Neural progenitor cell (in vitro differentiated cells): ENCODE data around the gene FES. TPM values are rescaled to one million over a fixed set of nuclear protein-coding genes. Genes with fewer than 3 reads are reported as not detected.

Experiments used
- DNase-seq: peaks from one replicate; pipeline ENCODE4 v3.0.0-alpha.2; 2016; ENCODE audit warnings: low spot score
- H2AFZ ChIP-seq: fragments of 200-600 bp; sonication (generic); replicated peaks from 2 replicates; pipeline ENCODE4 v1.6.1; 2016; ENCODE audit warnings: antibody characterized with exemption
- H3F3A ChIP-seq: fragments of 200-600 bp; sonication (generic); 2 replicates; pipeline ENCODE4 v1.6.1; 2016; ENCODE audit warnings: antibody characterized with exemption, low read depth
- H3K27ac ChIP-seq: fragments of 200-600 bp; sonication (generic); 2 replicates; pipeline ENCODE4 v1.5.1; 2016; ENCODE audit warnings: mild to moderate bottlenecking
- H3K27me3 ChIP-seq: fragments of 200-600 bp; sonication (generic); 2 replicates; pipeline ENCODE4 v1.6.1; 2016; ENCODE audit warnings: mild to moderate bottlenecking, moderate library complexity
- H3K36me3 ChIP-seq: fragments of 200-600 bp; sonication (generic); 2 replicates; pipeline ENCODE4 v1.5.1; 2016
- H3K4me1 ChIP-seq: fragments of 200-600 bp; sonication (generic); 2 replicates; pipeline ENCODE4 v1.6.1; 2016; ENCODE audit warnings: mixed run types
- H3K4me2 ChIP-seq: fragments of 200-600 bp; sonication (generic); 2 replicates; pipeline ENCODE4 v1.6.1; 2016
- H3K4me3 ChIP-seq: fragments of 200-600 bp; sonication (generic); 2 replicates; pipeline ENCODE4 v1.5.1; 2016
- H3K79me2 ChIP-seq: fragments of 200-600 bp; sonication (generic); 2 replicates; pipeline ENCODE4 v1.6.1; 2016; ENCODE audit warnings: low read depth
- H3K9ac ChIP-seq: fragments of 200-600 bp; sonication (generic); 2 replicates; pipeline ENCODE4 v1.6.1; 2016
- H3K9me3 ChIP-seq: fragments of 200-600 bp; sonication (generic); 2 replicates; pipeline ENCODE4 v1.5.1; 2016; ENCODE audit warnings: low read depth
- H4K20me1 ChIP-seq: fragments of 200-600 bp; sonication (generic); 2 replicates; pipeline ENCODE4 v1.6.1; 2016; ENCODE audit warnings: low read depth
- H3K27ac Mint-ChIP-seq: 3 replicates; pipeline ENCODE4 v1.8.0; 2021; ENCODE audit warnings: mixed read lengths
- H3K27me3 Mint-ChIP-seq: 2 replicates; pipeline ENCODE4 v1.8.0; 2022; ENCODE audit warnings: low read depth, mild to moderate bottlenecking, inconsistent platforms, moderate library complexity, mixed read lengths; ENCODE audit not compliant: insufficient read depth
- H3K36me3 Mint-ChIP-seq: 3 replicates; pipeline ENCODE4 v1.8.0; 2021; ENCODE audit warnings: mixed read lengths
- H3K4me1 Mint-ChIP-seq: 3 replicates; pipeline ENCODE4 v1.8.0; 2021; ENCODE audit warnings: mixed read lengths
- H3K4me3 Mint-ChIP-seq: 3 replicates; pipeline ENCODE4 v1.8.0; 2021; ENCODE audit warnings: mild to moderate bottlenecking, moderate library complexity, mixed read lengths
- H3K9me3 Mint-ChIP-seq: 3 replicates; pipeline ENCODE4 v1.8.0; 2020; ENCODE audit warnings: mixed read lengths
- EZH2 ChIP-seq: fragments of 200-600 bp; sonication (generic); IDR thresholded peaks from 2 replicates; pipeline ENCODE4 v1.6.1; 2017; ENCODE audit warnings: antibody characterized with exemption, mild to moderate bottlenecking, moderate library complexity
- EZH2phosphoT487 ChIP-seq: fragments of 200-600 bp; sonication (generic); IDR thresholded peaks from 2 replicates; pipeline ENCODE4 v1.6.1; 2017; ENCODE audit warnings: antibody characterized with exemption
- total RNA-seq: library from RNA; depleted of rRNA; stranded (reverse); fragments of >200 nt; gene quantifications from 2 replicates; pipeline ENCODE4 v1.2.3, GENCODE V29; 2015; ENCODE audit warnings: low replicate concordance
- TF ChIP-seq, protein P1 (sequence below): fragments of 200-600 bp; sonication (generic); IDR thresholded peaks from 2 replicates; pipeline ENCODE4 v1.5.1; 2017; ENCODE audit warnings: antibody characterized with exemption, mild to moderate bottlenecking

The FES gene
- total RNA-seq, 1 donor from 2014 or later: 11.7 TPM

GRCh38 chr15:90933301-90933700 lies 49.0 kb downstream of the FES start:
- H3K4me1 ChIP-seq: peaks cover 12% of the 10 kb centered on the region
- Mint-ChIP-seq H3K27me3 (peaks cover 8% of the 10 kb centered on the region), H3K9me3 (no peaks in the 10 kb centered on the region), H3K4me3 (peak overlapping the region; percentile 93), H3K36me3 (peaks cover 8% of the 10 kb centered on the region), H3K4me1 (peaks cover 27% of the 10 kb centered on the region), H3K27ac (no peak overlapping the region)
- peaks cover 15% of the 10 kb centered on the region for H3K27me3 ChIP-seq
- H3K4me3 ChIP-seq: no peak overlapping the region
- TF ChIP-seq EZH2 (no peak), EZH2phosphoT487 (no peak)
- TF ChIP-seq, protein P1, sequence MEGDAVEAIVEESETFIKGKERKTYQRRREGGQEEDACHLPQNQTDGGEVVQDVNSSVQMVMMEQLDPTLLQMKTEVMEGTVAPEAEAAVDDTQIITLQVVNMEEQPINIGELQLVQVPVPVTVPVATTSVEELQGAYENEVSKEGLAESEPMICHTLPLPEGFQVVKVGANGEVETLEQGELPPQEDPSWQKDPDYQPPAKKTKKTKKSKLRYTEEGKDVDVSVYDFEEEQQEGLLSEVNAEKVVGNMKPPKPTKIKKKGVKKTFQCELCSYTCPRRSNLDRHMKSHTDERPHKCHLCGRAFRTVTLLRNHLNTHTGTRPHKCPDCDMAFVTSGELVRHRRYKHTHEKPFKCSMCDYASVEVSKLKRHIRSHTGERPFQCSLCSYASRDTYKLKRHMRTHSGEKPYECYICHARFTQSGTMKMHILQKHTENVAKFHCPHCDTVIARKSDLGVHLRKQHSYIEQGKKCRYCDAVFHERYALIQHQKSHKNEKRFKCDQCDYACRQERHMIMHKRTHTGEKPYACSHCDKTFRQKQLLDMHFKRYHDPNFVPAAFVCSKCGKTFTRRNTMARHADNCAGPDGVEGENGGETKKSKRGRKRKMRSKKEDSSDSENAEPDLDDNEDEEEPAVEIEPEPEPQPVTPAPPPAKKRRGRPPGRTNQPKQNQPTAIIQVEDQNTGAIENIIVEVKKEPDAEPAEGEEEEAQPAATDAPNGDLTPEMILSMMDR: no peak
- H3F3A ChIP-seq: peaks cover 16% of the 10 kb centered on the region
- H2AFZ ChIP-seq: no peak overlapping the region
- DNase-seq: no peak
- H3K27ac ChIP-seq: no peak overlapping the region
- H3K9me3 ChIP-seq: no peaks in the 10 kb centered on the region
- no peak overlapping the region for H3K9ac ChIP-seq
- peaks cover 16% of the 10 kb centered on the region for H3K79me2 ChIP-seq
- no peak overlapping the region for H3K4me2 ChIP-seq
- peaks cover 10% of the 10 kb centered on the region for H4K20me1 ChIP-seq
- H3K36me3 ChIP-seq: no peaks in the 10 kb centered on the region

DNA sequence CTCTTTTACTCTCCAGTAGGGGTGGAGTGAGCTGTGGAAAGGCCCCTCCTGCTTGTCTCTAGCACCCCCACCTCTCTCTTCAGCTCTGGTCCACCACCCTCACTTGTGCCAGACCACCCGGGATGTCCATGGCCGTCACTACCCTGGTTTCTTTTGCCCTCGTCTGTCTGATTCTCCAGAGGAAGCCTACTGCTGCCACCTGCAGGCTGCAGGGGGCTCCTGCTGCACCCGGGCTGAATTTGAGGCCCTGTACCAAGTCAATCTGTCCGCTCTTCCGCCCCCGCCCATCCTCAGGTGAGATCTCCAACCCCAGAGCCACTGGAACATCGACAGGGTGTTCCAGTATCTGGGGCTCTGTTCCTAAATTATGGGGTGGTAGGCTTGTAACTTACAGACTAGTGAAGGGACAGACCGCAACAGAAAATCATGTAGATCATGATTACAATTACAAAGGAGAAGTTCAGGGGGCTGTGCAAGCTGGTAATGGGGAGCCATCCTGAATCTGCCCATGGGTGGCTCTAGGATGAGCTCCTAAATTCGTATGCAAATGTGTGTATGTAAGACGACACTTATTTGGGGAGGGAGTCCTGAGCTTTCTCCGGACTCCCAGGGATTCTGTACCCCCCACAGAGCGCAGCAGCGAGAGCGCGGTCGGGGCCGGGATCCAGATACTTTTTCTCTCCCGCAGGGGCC lies 50.1 kb downstream of the FES start:
- H3K27me3 Mint-ChIP-seq: peaks cover 8% of the 10 kb centered on the region
- H3K4me1 Mint-ChIP-seq: peaks cover 27% of the 10 kb centered on the region
- Histone ChIP-seq H3K4me2 (peak overlapping the region; percentile 96), H3K4me3 (peak overlapping the region; percentile 89), H3K9ac (no peak overlapping the region), H3F3A (peaks cover 16% of the 10 kb centered on the region), H3K36me3 (no peaks in the 10 kb centered on the region), H3K79me2 (peaks cover 16% of the 10 kb centered on the region), H3K4me1 (peaks cover 12% of the 10 kb centered on the region), H2AFZ (peak overlapping the region; percentile 98), H3K9me3 (no peaks in the 10 kb centered on the region), H4K20me1 (peaks cover 10% of the 10 kb centered on the region), H3K27me3 (peaks cover 15% of the 10 kb centered on the region), H3K27ac (no peak overlapping the region)
- no peak overlapping the region for H3K27ac Mint-ChIP-seq
- peaks cover 9% of the 10 kb centered on the region for H3K36me3 Mint-ChIP-seq
- H3K4me3 Mint-ChIP-seq: peak overlapping the region; percentile 84
- H3K9me3 Mint-ChIP-seq: no peaks in the 10 kb centered on the region
- TF ChIP-seq EZH2: no peak
- TF ChIP-seq, protein P1: peak; percentile 89
- DNase-seq: peak; percentile 92

DNA sequence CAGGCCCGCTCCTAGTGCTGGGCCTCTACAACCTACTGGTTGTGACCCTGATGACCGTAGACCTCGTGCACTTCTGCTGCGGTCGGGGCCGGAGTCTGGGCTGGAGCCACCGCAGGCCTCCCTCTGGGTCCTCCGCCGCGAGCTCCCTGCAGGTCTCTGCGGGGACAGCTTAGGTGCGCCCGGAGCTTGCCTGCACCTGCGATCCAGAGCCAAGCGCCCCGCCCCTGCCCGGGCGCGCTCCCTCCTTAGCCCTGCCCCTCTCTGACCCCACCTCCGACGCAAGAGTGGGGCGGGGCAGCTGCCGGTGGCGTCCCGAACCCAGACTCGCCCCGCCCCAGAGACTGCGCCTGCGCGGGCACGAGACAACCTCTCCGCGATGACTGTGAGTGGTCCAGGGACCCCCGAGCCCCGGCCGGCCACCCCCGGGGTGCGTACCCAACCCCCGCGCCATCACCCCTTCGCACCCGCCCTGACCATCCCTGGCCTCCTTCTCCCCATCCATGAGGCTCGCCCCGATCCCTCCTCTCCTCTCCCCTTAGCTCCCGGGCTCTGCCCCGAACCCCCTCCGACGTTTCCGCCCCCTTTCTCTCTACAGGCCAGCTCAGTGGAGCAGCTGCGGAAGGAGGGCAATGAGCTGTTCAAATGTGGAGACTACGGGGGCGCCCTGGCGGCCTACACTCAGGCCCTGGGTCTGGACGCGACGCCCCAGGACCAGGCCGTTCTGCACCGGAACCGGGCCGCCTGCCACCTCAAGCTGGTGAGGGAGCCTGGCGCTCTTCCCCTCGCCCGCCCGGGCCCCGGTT lies 50.8 kb downstream of the FES start, which contains the start of gene UNC45A:
Gene UNC45A, plus strand, starts transcription at position 337 of the 803 bp plus-strand sequence. Its CDS starts 40 bp downstream, at position 377.
- Histone ChIP-seq H3K9me3 (no peaks in the 10 kb centered on the region), H3K4me1 (peaks cover 12% of the 10 kb centered on the region), H3F3A (peaks cover 16% of the 10 kb centered on the region), H3K36me3 (no peaks in the 10 kb centered on the region), H3K4me3 (peak within 1 kb of the TSS; percentile 89), H3K27ac (no peak within 1 kb of the TSS), H2AFZ (peak within 1 kb of the TSS; percentile 98), H4K20me1 (peaks cover 10% of the 10 kb centered on the region), H3K4me2 (peak within 1 kb of the TSS; percentile 96), H3K9ac (peak within 1 kb of the TSS; percentile 74), H3K79me2 (peaks cover 16% of the 10 kb centered on the region), H3K27me3 (peaks cover 15% of the 10 kb centered on the region)
- peaks cover 12% of the 10 kb centered on the region for H3K36me3 Mint-ChIP-seq
- peaks cover 27% of the 10 kb centered on the region for H3K4me1 Mint-ChIP-seq
- H3K27ac Mint-ChIP-seq: no peak within 1 kb of the TSS
- peak; percentile 96 for DNase-seq
- no peak for TF ChIP-seq EZH2
- TF ChIP-seq EZH2phosphoT487: no peak
- TF ChIP-seq, protein P1: no peak
- H3K27me3 Mint-ChIP-seq: peaks cover 8% of the 10 kb centered on the region
- H3K9me3 Mint-ChIP-seq: no peaks in the 10 kb centered on the region
- peak within 1 kb of the TSS; percentile 84 for H3K4me3 Mint-ChIP-seq
